Keratinocyte (primary cell): ENCODE data around the gene KCNA3. TPM values are rescaled to one million over a fixed set of nuclear protein-coding genes. Genes with fewer than 3 reads are reported as not detected.

Experiments used
- DNase-seq: peaks from one replicate; pipeline ENCODE4 v3.0.0-alpha.2; 2011; ENCODE audit warnings: low read depth, missing footprints, low spot score
- FAIRE-seq: peaks from 2 replicates; lab custom pipeline; 2011; peaks lifted over from hg19 to GRCh38; lab: Jason Lieb, UNC
- H2AFZ ChIP-seq: 2 replicates; pipeline ENCODE4 v1.6.0; 2012; ENCODE audit warnings: low read length, control low read depth, inconsistent platforms; ENCODE audit not compliant: control insufficient read depth
- H3K27ac ChIP-seq: 2 replicates; pipeline ENCODE4 v1.5.1; 2011; ENCODE audit warnings: low read length; ENCODE audit not compliant: control insufficient read depth, insufficient read depth
- H3K27me3 ChIP-seq: 3 replicates; pipeline ENCODE4 v1.6.0; 2011; ENCODE audit warnings: low read length; ENCODE audit not compliant: control insufficient read depth, insufficient read depth; ENCODE audit errors: extremely low read depth
- H3K36me3 ChIP-seq, 2 experiments: 2 replicates in 1 of 2; 3 replicates in 1 of 2; pipeline ENCODE4 v1.5.1; 2011; ENCODE audit warnings: low read length in 2 of 2, mild to moderate bottlenecking in 1 of 2; ENCODE audit not compliant: control insufficient read depth in 2 of 2, insufficient read depth in 2 of 2; ENCODE audit errors: extremely low read depth in 1 of 2
- H3K4me1 ChIP-seq: 3 replicates; pipeline ENCODE4 v1.5.1; 2011; ENCODE audit warnings: low read length; ENCODE audit not compliant: control insufficient read depth, insufficient read depth; ENCODE audit errors: extremely low read depth
- H3K4me2 ChIP-seq: 3 replicates; pipeline ENCODE4 v1.6.0; 2011; ENCODE audit warnings: low read depth, low read length; ENCODE audit not compliant: control insufficient read depth, insufficient read depth; ENCODE audit errors: extremely low read depth
- H3K4me3 ChIP-seq, 3 experiments: fragments of 200-600 bp in 1 of 3; sonication (generic) in 1 of 3; 2 replicates in 2 of 3; 3 replicates in 1 of 3; pipeline ENCODE4 v1.5.1; 2011 to 2016; ENCODE audit warnings: low read length in 3 of 3, mild to moderate bottlenecking in 3 of 3, control low read depth in 2 of 3, inconsistent platforms in 1 of 3, low read depth in 1 of 3, mixed read lengths in 1 of 3, mixed run types in 1 of 3, moderate library complexity in 1 of 3; ENCODE audit not compliant: control insufficient read depth in 2 of 3, insufficient read depth in 2 of 3; ENCODE audit errors: extremely low read depth in 1 of 3
- H3K79me2 ChIP-seq: 2 replicates; pipeline ENCODE4 v1.6.0; 2012; ENCODE audit warnings: low read length; ENCODE audit not compliant: control insufficient read depth, insufficient read depth
- H3K9ac ChIP-seq: 3 replicates; pipeline ENCODE4 v1.6.0; 2011; ENCODE audit warnings: low read length; ENCODE audit not compliant: control insufficient read depth, insufficient read depth; ENCODE audit errors: extremely low read depth
- H3K9me1 ChIP-seq: 3 replicates; pipeline ENCODE4 v1.6.0; 2011; ENCODE audit warnings: low read length; ENCODE audit not compliant: control insufficient read depth, insufficient read depth; ENCODE audit errors: extremely low read depth
- H3K9me3 ChIP-seq: 2 replicates; pipeline ENCODE4 v1.5.1; 2012; ENCODE audit warnings: low read depth, low read length; ENCODE audit not compliant: control insufficient read depth
- H4K20me1 ChIP-seq: 3 replicates; pipeline ENCODE4 v1.6.0; 2011; ENCODE audit warnings: low read length; ENCODE audit not compliant: control insufficient read depth, insufficient read depth; ENCODE audit errors: extremely low read depth
- CTCF ChIP-seq, 3 experiments: IDR thresholded peaks in 1 of 3; conservative IDR thresholded peaks in 1 of 3; optimal IDR thresholded peaks in 1 of 3; 2 replicates in 2 of 3; 3 replicates in 1 of 3; pipeline versions ENCODE3 to v1.5.1; 2011; ENCODE audit warnings: low read length in 3 of 3, mild to moderate bottlenecking in 3 of 3, moderate library complexity in 2 of 3, control low read depth in 1 of 3, inconsistent platforms in 1 of 3; ENCODE audit not compliant: insufficient read depth in 2 of 3; ENCODE audit errors: extremely low read depth in 1 of 3
- EZH2 ChIP-seq: IDR thresholded peaks from one replicate; pipeline ENCODE4 v1.6.1; 2012; ENCODE audit warnings: inconsistent platforms, mild to moderate bottlenecking, low read length, moderate library complexity
- dilution Hi-C: fragments of 300-500 bp; cut with MboI; formaldehyde crosslinking; loops from one replicate; pipeline ENCODE4 v1.7.0; 2020; ENCODE audit warnings: low sequenced_read_pairs; ENCODE audit not compliant: extremely low pct_ligation_motif_present
- polyA plus RNA-seq, 5 experiments: library from polyadenylated mRNA; depleted of rRNA in 3 of 5; stranded (reverse) in 3 of 5; stranded (forward) in 1 of 5; unstranded in 1 of 5; fragments of >200 nt; gene quantifications; 1 replicate in 1 of 5; 2 replicates in 3 of 5; 3 replicates in 1 of 5; pipeline versions ENCODE4 v1.2.1 to v1.2.3, GENCODE V29; 2011 to 2012; ENCODE audit warnings: missing spikeins in 2 of 5, low read depth in 1 of 5, low replicate concordance in 1 of 5

The KCNA3 gene
- polyA plus RNA-seq, 1 donor (not counting 4 experiments of a cell fraction or from before 2014, with no cell fraction given) = not detected

- no peak for TF ChIP-seq CTCF (optimal IDR thresholded peaks at IDR 0.05 in 1 of 3, IDR thresholded peaks at IDR 0.05 in 1 of 3, conservative IDR thresholded peaks at IDR 0.05 in 1 of 3; ENCODE audit: extremely low read depth in 1 of 3, insufficient read depth in 2 of 3, low read length in 3 of 3)
- no peak for TF ChIP-seq EZH2
- H3K4me3 ChIP-seq = no peak overlapping the region
- no peaks in the 10 kb centered on the region for H3K4me1 ChIP-seq
- H3K4me2 ChIP-seq = no peak overlapping the region
- FAIRE-seq (no peak), DNase-seq (no peak)
- H3K9me1 ChIP-seq = no peaks in the 10 kb centered on the region
- no peaks in the 10 kb centered on the region for H3K9me3 ChIP-seq
- H2AFZ ChIP-seq = no peak overlapping the region
- H3K79me2 ChIP-seq = no peaks in the 10 kb centered on the region
- dilution Hi-C loops = no loop called here
- H3K36me3 ChIP-seq = no peaks in the 10 kb centered on the region
- no peak overlapping the region for H3K27ac ChIP-seq
- peaks cover 7% of the 10 kb centered on the region for H3K27me3 ChIP-seq
- H4K20me1 ChIP-seq = no peaks in the 10 kb centered on the region
- H3K9ac ChIP-seq = no peak overlapping the region
Observed at GRCh38 chr1:110688514-110688913, 13.8 kb upstream of the KCNA3 start.

- Histone ChIP-seq H3K36me3 (no peaks in the 10 kb centered on the region), H3K27me3 (peaks cover 6% of the 10 kb centered on the region), H3K4me1 (no peaks in the 10 kb centered on the region), H3K4me2 (no peak overlapping the region), H3K9me1 (no peaks in the 10 kb centered on the region), H3K27ac (no peak overlapping the region), H3K9me3 (no peaks in the 10 kb centered on the region), H3K79me2 (no peaks in the 10 kb centered on the region), H4K20me1 (no peaks in the 10 kb centered on the region), H3K9ac (no peak overlapping the region), H2AFZ (no peak overlapping the region), H3K4me3 (no peak overlapping the region)
- FAIRE-seq (no peak), DNase-seq (no peak)
- dilution Hi-C loops = no loop called here
- no peak for TF ChIP-seq CTCF (optimal IDR thresholded peaks at IDR 0.05 in 1 of 3, IDR thresholded peaks at IDR 0.05 in 1 of 3, conservative IDR thresholded peaks at IDR 0.05 in 1 of 3; ENCODE audit: extremely low read depth in 1 of 3, insufficient read depth in 2 of 3, low read length in 3 of 3)
- no peak for TF ChIP-seq EZH2
Observed at GRCh38 chr1:110687250-110687649, 12.5 kb upstream of the KCNA3 start.
